C4-2B (cell line): ENCODE measurements around the gene DDX39B.

Experiments used
- CTCF ChIP-seq: fragments of 450-650 bp; conservative IDR thresholded peaks from 2 replicates; pipeline ENCODE4 v1.5.1; 2017; ENCODE audit warnings: mild to moderate bottlenecking
- ZFX ChIP-seq: fragments of 450-650 bp; IDR thresholded peaks from 2 replicates; pipeline ENCODE4 v1.6.1; 2017

- TF ChIP-seq CTCF = no peak
- TF ChIP-seq ZFX = no peak
Observed at GRCh38 chr6:31538805-31539400, 2.9 kb downstream of the DDX39B start.
